Adrenal gland (tissue), 5 donors: ENCODE results near the gene ABCA5.

Source experiments
- CTCF ChIP-seq, 6 experiments: fragments of 450-650 bp in 4 of 6; fragments of 200-600 bp in 2 of 6; sonication (generic) in 1 of 6; IDR thresholded peaks; 1 replicate in 5 of 6; 2 replicates in 1 of 6; pipeline versions ENCODE4 v1.5.1 to v1.8.0; 2016 to 2021; ENCODE audit warnings: antibody characterized with exemption in 6 of 6, mild to moderate bottlenecking in 2 of 6, moderate library complexity in 1 of 6
- POLR2A ChIP-seq, 2 donors: fragments of 450-650 bp; IDR thresholded peaks; one replicate each; pipeline ENCODE4 v1.6.1; 2017; ENCODE audit warnings: antibody characterized with exemption in 2 of 2, mild to moderate bottlenecking in 2 of 2, moderate library complexity in 1 of 2
- donor health status: DM: no; HTN: no; CAD: no.

GRCh38 chr17:69245617-69246016 lies 81.3 kb downstream of the ABCA5 start:
- TF ChIP-seq POLR2A (IDR thresholded peaks at IDR 0.05) (no peak), CTCF (IDR thresholded peaks at IDR 0.05) (no peak)
